Colonic mucosa (tissue), 4 donors: ENCODE data around the gene NUP133. TPM values are rescaled to one million over a fixed set of nuclear protein-coding genes. Genes with fewer than 3 reads are reported as not detected.

ENCODE experiments used
- DNase-seq: peaks from one replicate; pipeline ENCODE4 v3.0.0-alpha.2; 2020
- H3K27ac ChIP-seq: fragments of 200-600 bp; one replicate; pipeline ENCODE4 v1.8.0; 2021
- H3K27me3 ChIP-seq: fragments of 200-600 bp; one replicate; pipeline ENCODE4 v1.8.0; 2021
- H3K36me3 ChIP-seq: fragments of 200-600 bp; one replicate; pipeline ENCODE4 v1.8.0; 2021
- H3K4me1 ChIP-seq: fragments of 200-600 bp; one replicate; pipeline ENCODE4 v1.8.0; 2021; ENCODE audit warnings: mild to moderate bottlenecking
- H3K4me3 ChIP-seq: fragments of 200-600 bp; one replicate; pipeline ENCODE4 v1.8.0; 2021
- H3K9ac ChIP-seq, 2 donors: one replicate each; pipeline ENCODE4 v1.7.0; 2013; ENCODE audit warnings: control low read depth in 2 of 2, low read depth in 2 of 2, low read length in 2 of 2
- H3K9me3 ChIP-seq: fragments of 200-600 bp; one replicate; pipeline ENCODE4 v1.8.0; 2021
- intact Hi-C: fragments of 100-400 bp; cut with DNase I; formaldehyde crosslinking; loops from one replicate; pipeline ENCODE4 v1.14.1; 2022
- total RNA-seq, 2 donors: library from RNA; stranded (reverse); fragmentation: NEBNext Ultra II Directional in 1 of 2; extraction: Animal tissue kit (Norgen Biotek cat#: 25700) in 1 of 2; gene quantifications; one replicate each; pipeline ENCODE4 v1.2.1, GENCODE V29; 2021
- TF ChIP-seq, protein P1 (sequence below): fragments of 200-600 bp; IDR thresholded peaks from one replicate; pipeline ENCODE4 v1.8.0; 2022; ENCODE audit warnings: antibody characterized with exemption, mild to moderate bottlenecking
- donor health status: healthy.
- donor health status: DM: no; HTN: no; CAD: no.
- donor health status: DM: no; HTN: no; CAD: no.

The NUP133 gene
- total RNA-seq, 2 donors from 2014 or later: 25.9 to 37.8 TPM

- no peak overlapping the region for H3K9ac ChIP-seq
- no peak overlapping the region for H3K27ac ChIP-seq
- H3K27me3 ChIP-seq: no peaks in the 10 kb centered on the region
- peaks cover 10% of the 10 kb centered on the region for H3K36me3 ChIP-seq
- H3K4me1 ChIP-seq: no peaks in the 10 kb centered on the region
- TF ChIP-seq, protein P1, sequence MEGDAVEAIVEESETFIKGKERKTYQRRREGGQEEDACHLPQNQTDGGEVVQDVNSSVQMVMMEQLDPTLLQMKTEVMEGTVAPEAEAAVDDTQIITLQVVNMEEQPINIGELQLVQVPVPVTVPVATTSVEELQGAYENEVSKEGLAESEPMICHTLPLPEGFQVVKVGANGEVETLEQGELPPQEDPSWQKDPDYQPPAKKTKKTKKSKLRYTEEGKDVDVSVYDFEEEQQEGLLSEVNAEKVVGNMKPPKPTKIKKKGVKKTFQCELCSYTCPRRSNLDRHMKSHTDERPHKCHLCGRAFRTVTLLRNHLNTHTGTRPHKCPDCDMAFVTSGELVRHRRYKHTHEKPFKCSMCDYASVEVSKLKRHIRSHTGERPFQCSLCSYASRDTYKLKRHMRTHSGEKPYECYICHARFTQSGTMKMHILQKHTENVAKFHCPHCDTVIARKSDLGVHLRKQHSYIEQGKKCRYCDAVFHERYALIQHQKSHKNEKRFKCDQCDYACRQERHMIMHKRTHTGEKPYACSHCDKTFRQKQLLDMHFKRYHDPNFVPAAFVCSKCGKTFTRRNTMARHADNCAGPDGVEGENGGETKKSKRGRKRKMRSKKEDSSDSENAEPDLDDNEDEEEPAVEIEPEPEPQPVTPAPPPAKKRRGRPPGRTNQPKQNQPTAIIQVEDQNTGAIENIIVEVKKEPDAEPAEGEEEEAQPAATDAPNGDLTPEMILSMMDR: no peak
- intact Hi-C loops: no loop called here
- no peaks in the 10 kb centered on the region for H3K9me3 ChIP-seq
- no peak overlapping the region for H3K4me3 ChIP-seq
- DNase-seq: no peak
Observed at GRCh38 chr1:229448354-229448753, 59.8 kb downstream of the NUP133 start.

DNA sequence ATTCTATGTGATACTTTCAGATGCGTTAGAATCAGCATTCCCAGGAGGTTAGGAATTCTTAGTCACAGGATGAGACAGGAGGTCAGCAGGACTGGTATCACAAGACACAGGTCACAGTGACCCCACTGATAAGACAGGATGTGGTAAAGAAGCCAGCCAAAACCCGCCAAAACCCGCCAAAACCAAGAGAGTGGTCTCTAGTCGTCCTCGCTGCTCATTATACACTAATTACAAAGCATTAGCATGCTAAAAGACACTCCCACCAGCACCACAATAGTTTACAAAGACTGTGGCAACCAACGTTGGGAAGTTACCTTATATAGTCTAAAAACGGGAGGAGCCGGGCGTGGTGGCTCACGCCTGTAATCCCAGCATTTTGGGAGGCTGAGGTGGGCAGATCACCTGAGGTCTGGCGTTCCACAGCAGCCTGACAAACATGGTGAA is 60.3 kb downstream of the NUP133 start:
- Histone ChIP-seq H3K9me3 (no peaks in the 10 kb centered on the region), H3K27ac (no peak overlapping the region), H3K4me3 (no peak overlapping the region), H3K27me3 (no peaks in the 10 kb centered on the region), H3K4me1 (no peaks in the 10 kb centered on the region), H3K9ac (no peak overlapping the region), H3K36me3 (peaks cover 10% of the 10 kb centered on the region)
- intact Hi-C loops: no loop called here
- no peak for DNase-seq
- TF ChIP-seq, protein P1: no peak

DNA sequence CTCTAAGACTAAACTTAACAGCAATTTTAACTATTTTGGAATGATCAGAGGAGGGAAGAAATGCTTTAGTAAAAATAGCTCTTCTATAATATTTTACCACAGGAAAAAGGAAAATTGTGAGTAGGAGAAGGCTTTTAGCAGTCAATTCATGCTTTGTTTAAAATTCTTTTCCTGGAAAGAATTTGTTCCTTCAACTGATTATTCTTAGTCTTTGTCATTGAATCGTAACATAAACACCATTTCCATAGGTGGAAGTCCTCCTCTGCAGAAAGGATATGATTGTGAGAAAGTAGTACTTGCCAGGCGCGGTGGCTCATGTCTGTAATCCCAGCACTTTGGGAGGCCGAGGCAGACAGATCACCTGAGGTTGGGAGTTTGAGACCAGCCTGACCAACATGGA is 62.3 kb downstream of the NUP133 start:
- intact Hi-C loops: no loop called here
- DNase-seq: no peak
- Histone ChIP-seq H3K4me1 (no peaks in the 10 kb centered on the region), H3K36me3 (peaks cover 10% of the 10 kb centered on the region), H3K27me3 (no peaks in the 10 kb centered on the region), H3K9me3 (no peaks in the 10 kb centered on the region), H3K27ac (no peak overlapping the region), H3K4me3 (no peak overlapping the region), H3K9ac (no peak overlapping the region)
- TF ChIP-seq, protein P1: no peak

GRCh38 chr1:229440851-229441537 is 67.1 kb downstream of the NUP133 start:
- Histone ChIP-seq H3K9ac (no peak overlapping the region), H3K36me3 (no peaks in the 10 kb centered on the region), H3K4me1 (no peaks in the 10 kb centered on the region), H3K9me3 (no peaks in the 10 kb centered on the region), H3K27ac (no peak overlapping the region), H3K4me3 (no peak overlapping the region), H3K27me3 (peaks cover 4% of the 10 kb centered on the region)
- DNase-seq: no peak
- TF ChIP-seq, protein P1: no peak
- intact Hi-C loops: no loop called here

- Histone ChIP-seq H3K4me3 (no peak overlapping the region), H3K9me3 (no peaks in the 10 kb centered on the region), H3K4me1 (no peaks in the 10 kb centered on the region), H3K36me3 (no peaks in the 10 kb centered on the region), H3K9ac (no peak overlapping the region), H3K27ac (no peak overlapping the region), H3K27me3 (peaks cover 25% of the 10 kb centered on the region)
- no peak for DNase-seq
- TF ChIP-seq, protein P1: no peak
- intact Hi-C loops: no loop called here
Observed at GRCh38 chr1:229438021-229438420, 70.1 kb downstream of the NUP133 start.
